LNCAP (cell line): ENCODE results near the gene BUB1B.

Experiments
- CTCF ChIP-seq: fragments of 450-650 bp; IDR thresholded peaks from 2 replicates; pipeline ENCODE4 v1.5.1; 2017; ENCODE audit warnings: mild to moderate bottlenecking

Gene BUB1B

GRCh38 chr15:40240619-40241221, 79.9 kb downstream of the BUB1B start:
- no peak for TF ChIP-seq CTCF

GRCh38 chr15:40241269-40242212, 80.7 kb downstream of the BUB1B start:
- TF ChIP-seq CTCF, result no peak

- no peak for TF ChIP-seq CTCF
Observed at GRCh38 chr15:40242213-40242599, 81.3 kb downstream of the BUB1B start.

GRCh38 chr15:40242601-40243000, 81.7 kb downstream of the BUB1B start:
- no peak for TF ChIP-seq CTCF

GRCh38 chr15:40243126-40243810, 82.4 kb downstream of the BUB1B start:
- TF ChIP-seq CTCF, result no peak

- TF ChIP-seq CTCF, result no peak
Observed at GRCh38 chr15:40244961-40245523, 84.2 kb downstream of the BUB1B start.

- TF ChIP-seq CTCF, result no peak
Observed at GRCh38 chr15:40245666-40246450, 85.0 kb downstream of the BUB1B start.
